Stimulated activated CD4-positive, alpha-beta T cell treated with anti-CD3 and anti-CD28 coated beads, Interleukin-15, amount 100 ng/mL, for 24 hours (primary cell): ENCODE data around the gene ABCG4.
"Not testable (repeated sequence)": the region's sequence is repeated elsewhere in the genome, so short reads cannot be mapped to it uniquely, and the experiment has no call there.

ENCODE experiments used
- DNase-seq: peaks from one replicate; pipeline ENCODE4 v3.0.0-alpha.2; 2020

ABCG4 gene

GRCh38 chr11:119187123-119187892 is 38.5 kb downstream of the ABCG4 start:
- DNase-seq: no peak

DNA sequence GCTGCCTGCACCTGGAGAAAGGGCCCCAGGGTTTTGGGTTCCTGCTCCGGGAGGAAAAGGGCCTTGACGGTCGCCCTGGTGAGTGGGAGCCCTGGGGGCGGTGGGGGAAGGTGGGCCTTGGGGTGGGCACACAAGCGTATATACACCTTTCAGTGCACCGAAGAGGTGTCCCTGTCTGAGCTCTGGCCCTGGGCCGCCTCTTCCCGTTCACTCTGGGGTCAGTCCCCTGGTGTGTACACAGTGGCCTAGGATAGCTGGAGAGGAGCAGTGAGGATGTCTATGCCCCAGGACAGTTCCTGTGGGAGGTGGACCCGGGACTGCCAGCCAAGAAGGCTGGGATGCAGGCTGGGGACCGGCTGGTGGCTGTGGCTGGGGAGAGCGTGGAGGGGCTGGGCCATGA is 39.2 kb downstream of the ABCG4 start:
- DNase-seq: no peak

- DNase-seq: no peak
Observed at GRCh38 chr11:119188887-119189286, 40.0 kb downstream of the ABCG4 start.

- DNase-seq: no peak
Observed at GRCh38 chr11:119189393-119189792, 40.5 kb downstream of the ABCG4 start.

DNA sequence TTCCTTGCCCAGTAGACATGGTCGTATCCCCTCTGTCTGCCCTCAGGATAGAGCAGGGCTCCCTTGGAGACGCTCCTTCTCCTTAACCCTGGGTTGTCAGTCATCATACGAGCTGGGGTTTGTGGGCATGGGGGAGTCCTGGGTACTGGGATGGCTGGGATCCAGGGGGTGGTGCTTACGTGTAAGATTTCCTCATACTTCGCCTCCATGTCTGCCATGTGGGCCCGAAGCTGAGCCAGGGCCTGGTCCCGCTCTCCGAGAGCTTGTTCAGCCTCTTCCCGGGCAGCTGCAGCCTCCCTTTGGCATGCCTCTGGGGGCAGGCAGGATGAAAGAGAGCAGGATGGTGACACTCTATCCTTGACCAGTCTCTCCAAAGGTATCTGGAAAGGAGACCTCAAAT is 41.7 kb downstream of the ABCG4 start:
- DNase-seq: no peak

DNA sequence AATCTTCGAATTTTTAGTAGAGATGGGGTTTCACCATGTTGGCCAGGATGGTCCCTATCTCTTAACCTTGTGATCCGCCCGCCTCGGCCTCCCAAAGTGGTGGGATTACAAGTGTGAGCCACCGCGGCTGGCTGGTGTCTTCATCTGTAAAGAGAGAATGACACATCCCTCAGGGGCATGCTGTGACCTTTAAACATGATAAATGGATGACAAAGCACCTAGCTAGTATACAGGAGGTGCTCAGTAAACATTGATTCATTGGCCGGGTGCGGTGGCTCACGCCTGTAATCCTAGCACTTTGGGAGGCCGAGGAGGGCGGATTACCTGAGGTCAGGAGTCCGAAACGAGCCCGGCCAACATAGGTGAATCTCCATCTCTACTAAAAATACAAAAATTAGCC is 42.4 kb downstream of the ABCG4 start:
- DNase-seq: not testable (repeated sequence)

GRCh38 chr11:119192111-119192510 is 43.3 kb downstream of the ABCG4 start:
- DNase-seq: no peak

DNA sequence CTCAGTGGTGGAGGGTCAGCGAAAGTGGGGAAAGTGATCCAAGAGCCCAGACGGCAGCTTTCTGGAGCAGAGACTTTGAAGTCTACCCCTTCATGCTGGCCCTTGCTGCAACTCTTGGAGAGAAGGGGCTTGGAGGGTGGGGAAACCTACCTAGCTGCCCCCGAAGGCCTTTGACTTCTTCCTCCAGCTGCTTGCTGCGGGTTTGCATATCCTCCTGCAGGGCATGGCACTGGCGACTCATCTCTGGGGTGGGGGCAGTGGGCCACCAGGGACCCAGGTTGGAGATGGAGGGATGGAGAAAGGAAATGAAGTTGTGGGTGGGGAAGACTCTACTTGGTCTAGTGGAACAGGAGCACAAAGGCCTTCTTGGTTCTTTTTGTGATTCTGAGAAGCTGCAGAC is 44.1 kb downstream of the ABCG4 start:
- no peak for DNase-seq

DNA sequence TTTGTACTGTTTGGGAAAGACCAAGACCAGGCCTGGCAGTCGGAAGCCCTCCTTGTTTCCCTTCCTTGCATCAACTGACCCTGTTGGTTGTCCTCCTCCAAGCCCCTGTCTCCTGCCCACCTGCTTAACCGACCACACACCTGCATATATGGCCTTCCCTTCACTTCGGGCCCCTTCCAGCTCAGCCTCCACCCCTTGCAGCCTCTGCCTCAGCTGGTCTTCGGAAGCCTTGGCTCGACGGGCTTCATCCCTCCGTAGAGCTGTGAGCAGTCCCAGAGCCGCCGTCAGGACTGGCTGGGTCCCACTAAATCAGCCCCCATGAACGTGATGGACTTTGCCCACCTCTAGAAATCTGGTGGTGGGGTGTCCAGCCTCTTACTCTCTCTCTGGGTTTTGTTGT is 44.8 kb downstream of the ABCG4 start:
- no peak for DNase-seq

DNA sequence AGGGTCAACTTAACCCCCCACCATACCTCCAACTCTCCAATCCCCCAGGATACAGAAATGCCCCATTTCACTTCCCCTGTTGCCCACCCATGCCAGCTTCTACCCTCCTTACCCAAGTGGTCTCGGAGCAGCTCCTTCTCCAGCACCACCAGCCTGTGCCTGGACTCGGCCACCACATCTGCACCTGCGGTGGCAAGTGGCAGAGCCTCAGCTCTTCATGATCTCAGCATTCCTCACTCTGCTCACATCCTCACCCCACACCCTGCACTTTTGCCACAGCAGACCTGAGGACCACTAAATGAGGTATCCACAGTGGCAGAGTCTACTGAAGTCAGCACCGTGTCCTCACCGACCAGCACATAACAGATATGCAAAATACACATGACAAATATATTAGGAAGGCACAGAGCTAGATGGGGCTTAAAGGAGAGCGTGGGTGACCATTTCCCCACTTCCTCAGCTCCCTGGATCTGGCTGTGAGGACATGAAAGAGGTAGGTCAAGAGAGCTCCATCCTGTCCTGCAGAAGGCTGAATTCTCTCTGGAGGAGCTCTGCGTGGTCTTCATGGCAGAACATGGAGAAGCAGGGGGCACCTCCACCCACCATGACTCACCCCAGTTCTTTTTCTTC is 46.1 kb downstream of the ABCG4 start:
- no peak for DNase-seq

- peak; percentile 19 for DNase-seq
Observed at GRCh38 chr11:119195680-119196079, 46.8 kb downstream of the ABCG4 start.

DNA sequence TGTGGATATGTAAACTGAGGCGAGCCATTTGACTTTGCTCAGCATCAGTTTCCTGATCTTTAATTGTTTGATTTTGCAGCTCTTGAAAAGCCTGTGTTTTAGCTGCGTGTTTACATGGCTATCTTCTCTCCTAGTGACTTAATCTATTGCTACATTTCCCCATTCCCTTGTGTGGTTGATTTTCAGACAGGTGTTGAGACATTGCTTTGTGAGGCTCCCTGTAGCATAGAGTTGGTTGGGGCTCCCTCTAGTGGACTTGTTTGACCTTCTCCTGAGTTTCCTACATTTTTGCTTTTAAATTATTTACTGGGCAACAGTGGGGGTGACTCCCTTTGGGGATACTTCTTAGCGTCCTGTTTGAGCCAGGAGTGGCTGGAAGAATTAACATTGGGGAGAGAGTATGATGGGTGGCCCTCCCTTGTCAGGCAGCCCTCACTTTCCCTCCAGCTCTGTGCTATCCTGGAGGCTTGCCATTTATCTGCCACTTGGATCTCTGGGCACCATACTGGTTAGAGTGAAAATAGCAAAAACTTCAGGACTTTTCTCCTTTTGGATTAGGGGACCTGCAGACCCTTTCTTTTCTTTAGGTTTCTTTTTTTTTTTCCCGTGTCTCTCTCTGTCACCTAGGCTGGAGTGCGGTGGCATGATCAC is 48.1 kb downstream of the ABCG4 start:
- DNase-seq: peak; percentile 78

GRCh38 chr11:119198925-119199324 is 50.1 kb downstream of the ABCG4 start:
- DNase-seq: no peak

GRCh38 chr11:119201236-119201635 is 52.4 kb downstream of the ABCG4 start:
- not testable (repeated sequence) for DNase-seq

GRCh38 chr11:119202554-119202953 is 53.7 kb downstream of the ABCG4 start:
- no peak for DNase-seq

DNA sequence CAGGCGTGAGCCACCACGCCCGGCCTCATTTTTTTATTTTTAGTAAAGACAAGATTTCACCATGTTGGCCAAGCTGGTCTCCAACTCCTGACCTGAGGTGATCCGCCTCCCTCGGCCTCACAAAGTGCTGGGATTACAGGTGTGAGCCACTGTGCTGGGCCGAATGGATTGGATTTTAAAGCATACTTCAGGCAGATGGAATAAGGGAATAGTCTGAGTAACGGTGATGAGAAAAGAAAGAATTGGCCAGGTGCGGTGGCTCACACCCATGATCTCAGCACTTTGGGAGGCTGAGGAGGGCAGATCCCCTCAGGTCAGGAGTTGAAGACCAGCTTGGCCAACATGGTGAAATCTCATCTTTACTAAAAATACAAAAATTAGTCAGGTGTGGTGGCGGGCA is 55.2 kb downstream of the ABCG4 start:
- DNase-seq: no peak

DNA sequence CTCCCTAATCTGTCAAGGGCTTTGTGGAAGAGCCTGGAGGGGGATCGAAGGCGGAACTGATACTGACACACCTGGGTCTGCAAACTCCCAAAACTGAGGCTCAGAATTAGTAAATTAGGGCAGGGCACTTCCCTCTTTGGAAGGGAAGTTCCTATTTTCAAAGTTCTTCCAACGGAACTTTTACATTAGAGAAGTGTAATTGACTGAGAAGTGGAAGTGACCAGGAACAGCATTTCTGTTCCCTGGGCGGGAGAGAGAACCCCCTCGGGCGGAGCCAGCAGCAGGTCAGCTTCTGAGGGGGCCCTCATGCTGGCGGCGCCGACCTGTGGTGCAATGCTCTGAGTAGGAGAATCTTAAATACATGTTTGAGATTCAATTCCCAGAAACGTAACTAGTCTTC is 56.2 kb downstream of the ABCG4 start:
- DNase-seq: no peak

- peak; percentile 97 for DNase-seq
Observed at GRCh38 chr11:119205574-119206510, 57.0 kb downstream of the ABCG4 start, which contains the start of gene CBL. Gene CBL (plus strand): TSS chr11:119206339. CDS start chr11:119206418, 79 bp downstream.

- peak; percentile 73 for DNase-seq
Observed at GRCh38 chr11:119206511-119207414, 57.9 kb downstream of the ABCG4 start.

- DNase-seq: no peak
Observed at GRCh38 chr11:119207415-119207960, 58.6 kb downstream of the ABCG4 start.

- no peak for DNase-seq
Observed at GRCh38 chr11:119209186-119209585, 60.3 kb downstream of the ABCG4 start.
